K562 (cell line): ENCODE data around the gene PMF1. TPM values are rescaled to one million over a fixed set of nuclear protein-coding genes. Genes with fewer than 3 reads are reported as not detected.
A peak's percentile ranks its signal among the peaks of the same experiment; 100 is the strongest.

ENCODE experiments used
- ATAC-seq: fragments of 200-7000 bp; cut with Tn5 transposase; 3 replicates; pipeline ENCODE4 v1.9.1; 2020; ENCODE audit warnings: moderate library complexity
- BruUV-seq: library from RNA; stranded (reverse); fragments of 400-500 nt; replicated peaks from 2 replicates; lab custom pipeline; 2021; lab: Mats Ljungman, UMichigan
- CTCF ChIA-PET: fragments of 300-600 bp; formaldehyde crosslinking; extraction: SDS; loops from one replicate; lab custom pipeline; 2021; ENCODE audit warnings: low intra/inter-chr PET ratio; lab: Yijun Ruan, JAX
- POLR2A ChIA-PET: fragments of 300-600, 350-650 bp; sonication (Branson Sonifier 250); formaldehyde crosslinking; extraction: SDS; loops from one replicate; lab custom pipeline; 2021; ENCODE audit warnings: antibody characterized with exemption, inconsistent platforms; lab: Yijun Ruan, JAX
- DNase-seq, 4 experiments: peaks; one replicate each; pipeline versions ENCODE4 v3.0.0 to v3.0.0-alpha.2; 2011 to 2018; ENCODE audit warnings: low spot score in 3 of 4, mixed read lengths in 3 of 4; ENCODE audit errors: extremely low read depth in 1 of 4
- FAIRE-seq: peaks from 2 replicates; lab custom pipeline; 2011; peaks lifted over from hg19 to GRCh38; lab: Jason Lieb, UNC
- H2AFZ ChIP-seq: 2 replicates; pipeline ENCODE4 v1.6.0; 2011; ENCODE audit warnings: low read depth, low read length, control low read depth, inconsistent platforms
- H3K27ac ChIP-seq: fragments of 200-600 bp; 3 replicates; pipeline ENCODE4 v1.8.0; 2011; ENCODE audit warnings: low read depth, mild to moderate bottlenecking, control low read depth, inconsistent platforms, low read length, moderate library complexity, mixed read lengths; ENCODE audit errors: extremely low read depth
- H3K27me3 ChIP-seq, 2 experiments: fragments of 300-600 bp in 1 of 2; 2 replicates in 1 of 2; 3 replicates in 1 of 2; pipeline versions ENCODE4 v1.6.0 to v1.8.0; 2011; ENCODE audit warnings: inconsistent platforms in 2 of 2, low read length in 2 of 2, mild to moderate bottlenecking in 1 of 2, mixed read lengths in 1 of 2, moderate library complexity in 1 of 2; ENCODE audit not compliant: control insufficient read depth in 2 of 2, insufficient read depth in 2 of 2
- H3K36me3 ChIP-seq: fragments of 300-600 bp; 3 replicates; pipeline ENCODE4 v1.8.0; 2011; ENCODE audit warnings: mild to moderate bottlenecking, low read length, inconsistent platforms; ENCODE audit not compliant: control insufficient read depth, insufficient read depth
- H3K4me1 ChIP-seq, 2 experiments: fragments of 200-600 bp in 1 of 2; replicated peaks in 1 of 2; 2 replicates in 1 of 2; 3 replicates in 1 of 2; pipeline versions ENCODE4 v1.5.1 to v1.8.0; 2011; ENCODE audit warnings: inconsistent platforms in 2 of 2, low read length in 2 of 2, mild to moderate bottlenecking in 1 of 2, mixed read lengths in 1 of 2, moderate library complexity in 1 of 2; ENCODE audit not compliant: control insufficient read depth in 2 of 2, insufficient read depth in 2 of 2
- H3K4me2 ChIP-seq: 2 replicates; pipeline ENCODE4 v1.6.1; 2011; ENCODE audit warnings: low read length, control low read depth, inconsistent platforms, mixed read lengths; ENCODE audit not compliant: insufficient read depth
- H3K4me3 ChIP-seq: fragments of 200-600 bp; sonication (generic), shearing (Covaris generic); 2 replicates; pipeline ENCODE4 v1.5.1; 2016; ENCODE audit warnings: control low read depth, inconsistent platforms
- H3K79me2 ChIP-seq: fragments of 200-600 bp; 3 replicates; pipeline ENCODE4 v1.8.0; 2011; ENCODE audit warnings: low read length, inconsistent platforms; ENCODE audit not compliant: control insufficient read depth, insufficient read depth
- H3K9ac ChIP-seq, 2 experiments: 2 replicates each; pipeline versions ENCODE4 v1.6.0 to v1.6.1; 2011; ENCODE audit warnings: low read depth in 2 of 2, low read length in 2 of 2, control low read depth in 1 of 2, inconsistent platforms in 1 of 2, mild to moderate bottlenecking in 1 of 2, mixed read lengths in 1 of 2; ENCODE audit not compliant: insufficient read depth in 1 of 2
- H3K9me1 ChIP-seq: one replicate; pipeline ENCODE4 v1.6.0; 2011; ENCODE audit warnings: inconsistent platforms, mild to moderate bottlenecking, low read length, moderate library complexity; ENCODE audit not compliant: control insufficient read depth, insufficient read depth
- H3K9me3 ChIP-seq: replicated peaks from 2 replicates; pipeline ENCODE4 v1.5.1; 2011; ENCODE audit warnings: low read depth, low read length, inconsistent platforms; ENCODE audit not compliant: control insufficient read depth, insufficient read depth
- H4K20me1 ChIP-seq: replicated peaks from 2 replicates; pipeline ENCODE4 v1.6.1; 2011; ENCODE audit warnings: low read length, inconsistent platforms, mixed read lengths; ENCODE audit not compliant: control insufficient read depth, insufficient read depth
- FUS ChIP-seq: fragments of 200-400 bp; formaldehyde crosslinking; optimal IDR thresholded peaks from 2 replicates; pipeline ENCODE3; 2017; ENCODE audit warnings: low read depth, low read length
- MNT ChIP-seq, 2 experiments: fragments of 450-650 bp; conservative IDR thresholded peaks; 2 replicates each; pipeline ENCODE4 v1.6.1; 2017; ENCODE audit warnings: mild to moderate bottlenecking in 2 of 2, moderate library complexity in 2 of 2
- PCBP2 ChIP-seq: fragments of 200-400 bp; formaldehyde crosslinking; IDR thresholded peaks from 2 replicates; pipeline ENCODE4 v1.6.1; 2018; ENCODE audit warnings: low read length, low read depth, mild to moderate bottlenecking, moderate library complexity; ENCODE audit not compliant: poor library complexity, severe bottlenecking
- POLR2G ChIP-seq: fragments of 200-400 bp; formaldehyde crosslinking; IDR thresholded peaks from 2 replicates; pipeline ENCODE4 v1.6.1; 2017; ENCODE audit warnings: low read depth, mild to moderate bottlenecking, antibody characterized with exemption, low read length, moderate library complexity
- PURB ChIP-seq: sonication (generic); formaldehyde crosslinking; IDR thresholded peaks from 2 replicates; pipeline ENCODE4 v1.9.0; 2021; ENCODE audit warnings: low read depth, mild to moderate bottlenecking, missing genetic modification reagents
- RBM34 ChIP-seq: fragments of 200-400 bp; formaldehyde crosslinking; IDR thresholded peaks from 2 replicates; pipeline ENCODE4 v1.6.1; 2018; ENCODE audit warnings: low read length, borderline replicate concordance; ENCODE audit not compliant: insufficient read depth
- SAP30 ChIP-seq: fragments of 200-600 bp; sonication (generic); IDR thresholded peaks from 2 replicates; pipeline ENCODE4 v1.6.1; 2012; ENCODE audit warnings: borderline replicate concordance, low read depth, mild to moderate bottlenecking, moderate library complexity, low read length, control low read depth, inconsistent platforms; ENCODE audit not compliant: insufficient read depth, poor library complexity, severe bottlenecking
- SMARCE1 ChIP-seq: fragments of 450-650 bp; IDR thresholded peaks from 2 replicates; pipeline ENCODE4 v1.7.1; 2016; ENCODE audit warnings: mild to moderate bottlenecking
- WGBS: fragments of 100-300 bp; shearing (Covaris generic); methylation state at CpG from one replicate; pipeline ENCODE4 v1.1.6; 2016; ENCODE audit warnings: low coverage, mixed read lengths; ENCODE audit not compliant: insufficient coverage; ENCODE audit errors: missing lambda C conversion rate; 5-methylcytosine and 5-hydroxymethylcytosine counted together
- in situ Hi-C: fragments of 300-500 bp; cut with MboI; formaldehyde crosslinking; loops from 4 replicates; pipeline ENCODE4 v1.15.0; 2018; ENCODE audit warnings: inconsistent platforms, mixed read lengths
- intact Hi-C: fragments of 100-400 bp; cut with micrococcal nuclease; formaldehyde crosslinking; loops from 2 replicates; pipeline ENCODE4 v1.14.2; 2022
- polyA plus RNA-seq, 8 experiments: library from polyadenylated mRNA; depleted of rRNA in 4 of 8; stranded (reverse) in 5 of 8; unstranded in 3 of 8; fragments of >200 nt; fragmentation: Nextera tagmentation in 2 of 8; fragmentation: Illumina TruSeq in 1 of 8; extraction: Ambion mirVana in 2 of 8; extraction: Trizol in 1 of 8; gene quantifications; 2 replicates each; pipeline versions ENCODE4 v1.2.1 to v1.2.3, GENCODE V29; 2011 to 2014; ENCODE audit warnings: inconsistent platforms in 1 of 8, missing spikeins in 1 of 8
- total RNA-seq, 7 experiments: library from RNA; depleted of rRNA in 6 of 7; stranded (reverse); fragments of >200 nt in 6 of 7; fragmentation: Illumina TruSeq in 2 of 7; extraction: Trizol in 2 of 7; gene quantifications; 2 replicates each; pipeline versions ENCODE4 v1.2.1 to v1.2.3, GENCODE V29; 2011 to 2021; ENCODE audit warnings: low replicate concordance in 1 of 7
- TF ChIP-seq, protein P1 (sequence below): sonication (generic); formaldehyde crosslinking; IDR thresholded peaks from 2 replicates; pipeline ENCODE4 v1.8.0; 2023; ENCODE audit warnings: mild to moderate bottlenecking, missing genetic modification reagents

PMF1 gene
- total and polyA plus RNA-seq, 9 of the 15 experiments (the other 6 are each of a cell fraction or from before 2014, with no cell fraction given) = 9.4 to 92.9 (median 71.0) TPM

DNA sequence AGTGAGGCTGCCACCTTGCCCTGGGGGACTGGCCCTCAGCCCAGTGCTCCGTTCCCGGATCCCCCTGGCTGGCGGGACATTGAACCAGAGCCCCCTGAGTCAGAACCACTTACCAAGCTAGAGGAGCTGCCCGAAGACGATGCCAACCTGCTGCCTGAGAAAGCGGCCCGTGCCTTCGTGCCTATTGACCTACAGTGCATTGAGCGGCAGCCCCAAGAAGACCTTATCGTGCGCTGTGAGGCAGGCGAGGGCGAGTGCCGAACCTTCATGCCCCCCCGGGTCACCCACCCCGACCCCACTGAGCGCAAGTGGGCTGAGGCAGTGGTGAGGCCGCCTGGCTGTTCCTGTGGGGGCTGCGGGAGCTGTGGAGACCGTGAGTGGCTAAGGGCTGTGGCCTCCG, 72.6 kb downstream of the PMF1 start:
- H3K9ac ChIP-seq = peak overlapping the region in 1 of 2 experiments; percentile 40; a peak in 1 of 4 replicates
- peaks cover 6 to 10% of the 10 kb centered on the region in 2 experiments; a peak in 4 of 5 replicates for H3K4me1 ChIP-seq
- ChIA-PET CTCF (no interaction called here), POLR2A (interaction anchor here (1.4 to 6.3 kb wide), 2 partner anchors 15 to 19 kb away, joined by 3 to 63 read pairs; no protein-coding TSS in a partner anchor)
- H3K27me3 ChIP-seq = no peaks in the 10 kb centered on the region
- no peak overlapping the region for H3K27ac ChIP-seq
- no TSS peak for BruUV-seq
- in situ Hi-C loops (no loop called here), intact Hi-C loops (no loop called here)
- H4K20me1 ChIP-seq = no peaks in the 10 kb centered on the region
- ATAC-seq (no peak), FAIRE-seq (no peak), DNase-seq (no peak)
- 91% methylated on average over 13 of the region's 21 CpGs for WGBS
- no peak overlapping the region for H3K4me3 ChIP-seq
- H2AFZ ChIP-seq = no peak overlapping the region
- no peaks in the 10 kb centered on the region for H3K9me3 ChIP-seq
- 0 out of 2 replicates have a peak, but pooled peaks have one; percentile 20 for TF ChIP-seq POLR2G
- no peak for TF ChIP-seq PURB (CRISPR knock-in tag)
- H3K36me3 ChIP-seq = peaks cover 27% of the 10 kb centered on the region
- H3K9me1 ChIP-seq = no peaks in the 10 kb centered on the region
- H3K79me2 ChIP-seq = peaks cover 32% of the 10 kb centered on the region
- no peak overlapping the region for H3K4me2 ChIP-seq

DNA sequence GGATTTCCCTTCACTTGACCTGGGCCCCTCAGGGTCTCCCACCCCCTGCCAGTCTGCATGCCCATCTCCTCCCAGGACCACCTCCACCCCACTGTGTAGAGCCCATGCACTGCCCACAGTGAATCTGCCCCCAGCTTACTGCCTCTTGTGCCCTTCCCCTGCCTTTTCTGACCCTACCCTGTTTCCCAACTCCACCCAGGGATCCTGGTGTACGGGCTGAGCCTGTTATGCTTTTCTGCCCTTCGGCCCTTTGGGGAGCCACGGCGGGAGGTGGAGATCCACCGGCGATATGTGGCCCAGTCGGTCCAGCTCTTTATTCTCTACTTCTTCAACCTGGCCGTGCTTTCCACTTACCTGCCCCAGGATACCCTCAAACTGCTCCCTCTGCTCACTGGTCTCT, 73.3 kb downstream of the PMF1 start:
- DNase-seq (no peak), FAIRE-seq (no peak), ATAC-seq (no peak)
- H4K20me1 ChIP-seq = no peaks in the 10 kb centered on the region
- no peaks in the 10 kb centered on the region for H3K27me3 ChIP-seq
- POLR2A ChIA-PET = interaction anchor here (1.0 to 6.3 kb wide), 2 partner anchors 10 to 16 kb away, joined by 4 to 63 read pairs; partner anchors contain the start of gene GLMP
- intact Hi-C loops (no loop called here), in situ Hi-C loops (no loop called here)
- CTCF ChIA-PET = no interaction called here
- BruUV-seq = no TSS peak
- H3K9me3 ChIP-seq = no peaks in the 10 kb centered on the region
- H3K9me1 ChIP-seq = no peaks in the 10 kb centered on the region
- peaks cover 25% of the 10 kb centered on the region for H3K79me2 ChIP-seq
- peaks cover 24% of the 10 kb centered on the region; the same call in 2 of the 3 replicates for H3K36me3 ChIP-seq
- H2AFZ ChIP-seq = no peak overlapping the region
- no peak overlapping the region for H3K4me2 ChIP-seq
- no peak overlapping the region for H3K4me3 ChIP-seq
- peak overlapping the region in 1 of 2 experiments; percentile 71; a peak in 2 of 4 replicates for H3K9ac ChIP-seq
- peaks cover 2 to 10% of the 10 kb centered on the region in 2 experiments; a peak in 4 of 5 replicates for H3K4me1 ChIP-seq
- no peak overlapping the region for H3K27ac ChIP-seq
- WGBS = 98% methylated on average over 8 of the region's 8 CpGs
- no peak for TF ChIP-seq RBM34
- TF ChIP-seq PCBP2 = no peak
- TF ChIP-seq SMARCE1 = no peak
- TF ChIP-seq MNT (conservative IDR thresholded peaks at IDR 0.05) = no peak
- TF ChIP-seq SAP30 = no peak
- TF ChIP-seq, protein P1, sequence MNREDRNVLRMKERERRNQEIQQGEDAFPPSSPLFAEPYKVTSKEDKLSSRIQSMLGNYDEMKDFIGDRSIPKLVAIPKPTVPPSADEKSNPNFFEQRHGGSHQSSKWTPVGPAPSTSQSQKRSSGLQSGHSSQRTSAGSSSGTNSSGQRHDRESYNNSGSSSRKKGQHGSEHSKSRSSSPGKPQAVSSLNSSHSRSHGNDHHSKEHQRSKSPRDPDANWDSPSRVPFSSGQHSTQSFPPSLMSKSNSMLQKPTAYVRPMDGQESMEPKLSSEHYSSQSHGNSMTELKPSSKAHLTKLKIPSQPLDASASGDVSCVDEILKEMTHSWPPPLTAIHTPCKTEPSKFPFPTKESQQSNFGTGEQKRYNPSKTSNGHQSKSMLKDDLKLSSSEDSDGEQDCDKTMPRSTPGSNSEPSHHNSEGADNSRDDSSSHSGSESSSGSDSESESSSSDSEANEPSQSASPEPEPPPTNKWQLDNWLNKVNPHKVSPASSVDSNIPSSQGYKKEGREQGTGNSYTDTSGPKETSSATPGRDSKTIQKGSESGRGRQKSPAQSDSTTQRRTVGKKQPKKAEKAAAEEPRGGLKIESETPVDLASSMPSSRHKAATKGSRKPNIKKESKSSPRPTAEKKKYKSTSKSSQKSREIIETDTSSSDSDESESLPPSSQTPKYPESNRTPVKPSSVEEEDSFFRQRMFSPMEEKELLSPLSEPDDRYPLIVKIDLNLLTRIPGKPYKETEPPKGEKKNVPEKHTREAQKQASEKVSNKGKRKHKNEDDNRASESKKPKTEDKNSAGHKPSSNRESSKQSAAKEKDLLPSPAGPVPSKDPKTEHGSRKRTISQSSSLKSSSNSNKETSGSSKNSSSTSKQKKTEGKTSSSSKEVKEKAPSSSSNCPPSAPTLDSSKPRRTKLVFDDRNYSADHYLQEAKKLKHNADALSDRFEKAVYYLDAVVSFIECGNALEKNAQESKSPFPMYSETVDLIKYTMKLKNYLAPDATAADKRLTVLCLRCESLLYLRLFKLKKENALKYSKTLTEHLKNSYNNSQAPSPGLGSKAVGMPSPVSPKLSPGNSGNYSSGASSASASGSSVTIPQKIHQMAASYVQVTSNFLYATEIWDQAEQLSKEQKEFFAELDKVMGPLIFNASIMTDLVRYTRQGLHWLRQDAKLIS = no peak
- TF ChIP-seq FUS = no peak
